HG03354 (cell line): ENCODE measurements around the gene FAM107A.

Experiments used
- ATAC-seq: cut with Tn5 transposase; IDR thresholded peaks from one replicate; pipeline ENCODE4 v1.9.1; 2021; ENCODE audit warnings: mild to moderate bottlenecking; ENCODE audit not compliant: unreplicated experiment, poor library complexity, severe bottlenecking

The FAM107A gene

DNA sequence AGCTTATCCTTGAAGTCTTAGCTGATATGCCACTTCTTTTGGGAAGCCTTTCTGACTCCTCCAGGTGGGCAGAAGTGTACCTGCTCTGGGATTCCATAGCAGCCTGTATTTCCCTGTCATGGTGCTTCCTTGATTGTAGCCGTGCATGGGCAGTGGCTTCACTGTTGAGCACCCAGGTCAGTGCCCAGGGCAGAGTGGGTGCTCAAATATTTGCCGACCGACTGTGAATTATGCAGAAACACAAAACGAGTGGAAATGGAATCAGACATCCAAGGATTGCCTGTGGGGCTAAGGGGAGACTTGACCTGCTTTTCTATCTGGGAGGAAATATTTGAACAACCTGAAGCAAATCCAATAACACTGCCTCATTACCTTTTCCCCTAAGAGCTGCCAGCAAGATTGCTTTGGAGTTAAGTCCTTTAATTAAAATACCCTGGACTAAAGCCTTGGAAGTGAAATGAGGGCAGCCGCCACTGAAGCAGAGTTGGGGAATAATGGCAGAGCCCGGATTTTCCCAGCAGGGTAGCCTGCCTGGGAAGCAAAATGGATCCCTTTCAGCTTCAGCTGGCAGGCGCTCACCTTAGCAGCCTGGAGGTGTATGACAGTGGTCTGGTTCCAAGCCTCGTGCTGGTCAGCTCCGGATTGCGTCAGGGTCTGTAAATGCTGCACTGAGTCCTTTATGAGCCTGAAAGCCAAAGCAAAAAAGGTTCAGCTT, 55.1 kb downstream of the FAM107A start:
- no peak for ATAC-seq

DNA sequence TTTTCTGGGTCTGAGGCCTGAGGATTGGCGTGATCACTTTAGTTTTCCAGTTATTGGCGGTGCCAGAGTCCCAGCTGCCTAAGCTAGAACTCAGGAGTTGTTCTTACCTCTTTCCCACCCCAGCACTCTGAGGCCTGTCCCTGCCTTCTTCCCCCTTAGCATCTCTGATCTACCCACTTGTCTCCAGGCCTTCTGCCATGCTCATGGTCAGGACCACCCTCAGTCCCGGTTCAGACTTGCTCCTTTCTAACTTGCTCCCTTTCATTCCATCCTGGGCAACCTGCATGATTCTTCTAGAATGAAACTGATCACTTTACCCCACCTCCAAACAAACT, 55.9 kb downstream of the FAM107A start:
- ATAC-seq = no peak

DNA sequence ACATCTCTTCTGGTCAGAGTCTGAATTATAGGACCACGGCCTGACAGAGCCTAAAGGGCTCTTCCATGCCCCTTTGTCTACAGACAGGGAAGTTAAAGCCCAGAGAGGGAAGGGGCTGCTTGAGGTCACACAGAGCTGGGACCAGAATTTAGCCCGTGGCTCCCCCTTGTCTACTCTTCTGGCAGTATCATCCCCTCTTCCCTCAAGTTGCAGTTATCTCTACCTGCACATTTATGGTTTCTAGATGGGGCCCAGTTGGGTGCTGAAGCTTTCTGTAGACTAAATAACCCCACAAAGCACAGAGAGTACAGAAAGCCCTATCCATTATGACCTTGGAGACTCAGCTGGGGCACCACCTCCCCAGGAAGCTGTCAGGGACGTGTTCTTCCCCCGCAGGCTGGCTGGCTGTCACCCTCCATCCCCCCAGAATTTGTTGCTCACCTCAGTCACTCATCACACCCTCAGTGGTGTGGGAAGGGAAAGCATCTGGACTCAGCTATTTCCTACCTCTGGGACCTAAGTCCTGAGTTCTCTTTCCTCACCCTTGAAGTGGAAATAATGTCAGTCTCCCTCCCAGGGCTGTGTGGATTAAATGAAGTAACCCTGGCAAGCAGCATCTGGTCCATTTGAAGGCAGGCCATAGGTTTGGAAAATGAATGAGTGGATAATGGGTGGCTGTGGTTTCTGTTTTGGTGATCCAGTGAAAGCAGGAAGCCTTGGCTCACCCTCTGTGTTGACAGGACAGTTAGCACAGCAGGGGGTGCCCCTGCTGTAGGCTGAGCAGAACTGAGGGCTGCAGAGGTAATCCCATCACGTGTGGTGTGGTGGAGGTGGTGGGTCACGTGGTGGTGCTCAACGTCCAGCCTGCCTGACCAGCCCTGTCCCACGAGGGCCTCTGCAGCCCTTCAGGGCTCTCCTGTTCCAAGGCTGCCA, 56.5 kb downstream of the FAM107A start:
- no peak for ATAC-seq

- no peak for ATAC-seq
Observed at GRCh38 chr3:58519668-58520402, 57.4 kb downstream of the FAM107A start.

DNA sequence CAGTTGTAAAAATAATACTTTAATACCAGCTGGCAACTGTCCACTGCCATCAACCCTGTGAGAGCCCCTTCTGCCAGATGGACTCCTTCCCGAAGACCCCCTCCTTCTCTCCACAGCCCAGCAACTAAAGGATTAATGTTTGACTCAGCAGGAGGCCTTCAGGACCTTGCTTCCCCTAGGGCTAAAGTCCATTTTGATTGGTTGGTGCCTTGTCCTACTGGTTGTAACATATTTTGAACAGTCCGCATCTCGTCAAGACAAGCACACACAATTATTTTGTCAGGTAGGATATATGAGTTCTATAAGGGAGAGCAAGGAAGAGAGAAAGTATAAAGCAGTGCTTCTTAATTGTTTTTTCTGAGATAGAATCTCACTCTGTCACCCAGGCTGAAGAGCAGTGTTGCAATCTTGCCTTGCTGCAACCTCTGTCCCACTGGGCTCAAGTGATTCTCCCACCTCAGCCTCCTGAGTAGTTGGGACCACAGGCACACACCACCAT, 58.9 kb downstream of the FAM107A start:
- ATAC-seq = no peak

GRCh38 chr3:58514405-58514804, 62.8 kb downstream of the FAM107A start:
- no peak for ATAC-seq
